Measurements from ENCODE around the gene CORO7.

DNA sequence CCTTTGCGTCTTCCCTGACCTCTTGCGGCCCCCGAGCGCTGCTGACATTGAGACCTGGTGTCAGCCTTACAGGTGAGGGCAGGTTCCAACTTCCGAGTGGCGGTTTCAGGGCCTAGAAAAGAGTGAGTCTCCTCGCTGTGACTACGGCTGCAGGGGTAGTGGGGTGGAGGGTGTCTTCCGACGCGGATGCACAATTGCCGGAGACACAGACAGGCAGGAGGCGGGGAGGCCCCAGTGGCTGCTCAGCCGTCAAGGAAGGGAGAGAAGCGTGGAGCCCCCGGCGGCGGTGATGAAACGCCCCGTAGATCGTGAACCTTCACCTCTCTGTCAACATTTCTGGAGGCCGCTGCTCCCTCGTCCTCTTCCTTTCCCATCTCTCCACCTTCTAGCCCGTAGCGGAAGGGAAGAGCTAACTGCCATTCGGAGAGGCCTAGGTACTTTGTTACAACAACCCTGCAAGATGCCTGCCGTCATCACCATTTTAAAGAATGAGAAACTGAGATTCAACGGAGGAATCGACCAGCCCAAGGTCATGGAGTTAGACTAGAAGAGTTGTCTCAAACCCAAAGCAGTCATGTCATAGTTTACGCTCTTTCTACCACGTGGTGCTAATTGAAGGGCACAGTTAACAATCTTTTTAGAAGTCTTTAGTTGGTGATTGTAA is 9.8 kb upstream of the CORO7 start:
- TF ChIP-seq POLR2A (IDR thresholded peaks at IDR 0.05): no peak
- TF ChIP-seq, protein P1, sequence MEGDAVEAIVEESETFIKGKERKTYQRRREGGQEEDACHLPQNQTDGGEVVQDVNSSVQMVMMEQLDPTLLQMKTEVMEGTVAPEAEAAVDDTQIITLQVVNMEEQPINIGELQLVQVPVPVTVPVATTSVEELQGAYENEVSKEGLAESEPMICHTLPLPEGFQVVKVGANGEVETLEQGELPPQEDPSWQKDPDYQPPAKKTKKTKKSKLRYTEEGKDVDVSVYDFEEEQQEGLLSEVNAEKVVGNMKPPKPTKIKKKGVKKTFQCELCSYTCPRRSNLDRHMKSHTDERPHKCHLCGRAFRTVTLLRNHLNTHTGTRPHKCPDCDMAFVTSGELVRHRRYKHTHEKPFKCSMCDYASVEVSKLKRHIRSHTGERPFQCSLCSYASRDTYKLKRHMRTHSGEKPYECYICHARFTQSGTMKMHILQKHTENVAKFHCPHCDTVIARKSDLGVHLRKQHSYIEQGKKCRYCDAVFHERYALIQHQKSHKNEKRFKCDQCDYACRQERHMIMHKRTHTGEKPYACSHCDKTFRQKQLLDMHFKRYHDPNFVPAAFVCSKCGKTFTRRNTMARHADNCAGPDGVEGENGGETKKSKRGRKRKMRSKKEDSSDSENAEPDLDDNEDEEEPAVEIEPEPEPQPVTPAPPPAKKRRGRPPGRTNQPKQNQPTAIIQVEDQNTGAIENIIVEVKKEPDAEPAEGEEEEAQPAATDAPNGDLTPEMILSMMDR (IDR thresholded peaks at IDR 0.05): no peak
